Measurements from ENCODE around the gene EHHADH.

DNA sequence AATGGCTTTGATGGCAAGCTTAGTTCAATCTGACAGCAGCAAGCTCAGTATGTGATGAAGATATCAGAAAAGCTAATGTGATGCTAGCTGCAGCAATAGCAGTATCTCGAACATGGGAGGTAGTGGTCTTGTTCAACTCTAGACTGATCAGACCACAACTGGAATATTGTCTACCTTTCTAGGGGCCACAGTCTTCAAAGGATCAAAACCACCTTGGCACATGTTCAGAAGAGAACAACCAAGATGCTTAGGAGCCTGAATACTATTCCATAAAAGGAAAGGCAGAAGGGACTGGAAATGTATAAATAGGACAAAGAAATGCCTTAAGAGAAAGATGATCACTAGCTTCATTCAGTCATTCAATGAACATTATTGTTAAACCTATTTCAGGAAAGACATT lies 103.3 kb downstream of the EHHADH start:
- TF ChIP-seq POLR2A (IDR thresholded peaks at IDR 0.05; ENCODE audit: low read length) (no peak), GATA1 (IDR thresholded peaks at IDR 0.05; ENCODE audit: low read depth, low read length) (no peak)
